Measurements from ENCODE around the gene ROPN1. TPM values are rescaled to one million over a fixed set of nuclear protein-coding genes. Genes with fewer than 3 reads are reported as not detected.
A peak's percentile ranks its signal among the peaks of the same experiment; 100 is the strongest.
"Not testable (repeated sequence)": the region's sequence is repeated elsewhere in the genome, so short reads cannot be mapped to it uniquely, and the experiment has no call there.

Gene ROPN1
- 0.21 TPM in 1 of 2 replicates, not detected in the other for total RNA-seq (2014; rRNA removed; shearing (Covaris generic))
- 0.10 TPM in 1 of 2 replicates, not detected in the other for polyA plus RNA-seq (2015; cell fraction: cytosol; rRNA removed)
- polyA plus RNA-seq (2015; cell fraction: nucleus; rRNA removed): not detected in 2 replicates

GRCh38 chr3:123991730-123992588, at the start of gene ROPN1:
Gene ROPN1, minus strand, starts transcription at chr3:123992124. Its CDS starts 11,643 bp downstream, at chr3:123980481.
- DNase-seq (ENCODE audit: low read depth): not testable (repeated sequence)

- no peak for DNase-seq (ENCODE audit: low read depth)
Observed at GRCh38 chr3:124041553-124041952, 49.6 kb upstream of the ROPN1 start.

GRCh38 chr3:124037326-124037725, 45.4 kb upstream of the ROPN1 start:
- DNase-seq (ENCODE audit: low read depth): peak; percentile 25

- DNase-seq (ENCODE audit: low read depth): not testable (repeated sequence)
Observed at GRCh38 chr3:124036214-124036613, 44.3 kb upstream of the ROPN1 start.

GRCh38 chr3:124035463-124036121, 43.7 kb upstream of the ROPN1 start:
- DNase-seq (ENCODE audit: low read depth): no peak

- DNase-seq (ENCODE audit: low read depth): no peak
Observed at GRCh38 chr3:124034844-124035152, 42.9 kb upstream of the ROPN1 start.

- DNase-seq (ENCODE audit: low read depth): peak; percentile 50
Observed at GRCh38 chr3:124034016-124034843, 42.3 kb upstream of the ROPN1 start.

- no peak for DNase-seq (ENCODE audit: low read depth)
Observed at GRCh38 chr3:124033360-124034015, 41.6 kb upstream of the ROPN1 start, which contains the start of gene KALRN. Gene KALRN, plus strand, starts transcription at chr3:124033369.

- DNase-seq (ENCODE audit: low read depth): peak; percentile 88
Observed at GRCh38 chr3:124032881-124033359, 41.0 kb upstream of the ROPN1 start.

GRCh38 chr3:124032311-124032880, 40.5 kb upstream of the ROPN1 start:
- DNase-seq (ENCODE audit: low read depth): no peak

GRCh38 chr3:124026516-124026915, 34.6 kb upstream of the ROPN1 start:
- DNase-seq (ENCODE audit: low read depth): no peak

- DNase-seq (ENCODE audit: low read depth): not testable (repeated sequence)
Observed at GRCh38 chr3:124023531-124023930, 31.6 kb upstream of the ROPN1 start.

- no peak for DNase-seq (ENCODE audit: low read depth)
Observed at GRCh38 chr3:124019291-124019690, 27.4 kb upstream of the ROPN1 start.

- peak; percentile 26 for DNase-seq (ENCODE audit: low read depth)
Observed at GRCh38 chr3:124017502-124017901, 25.6 kb upstream of the ROPN1 start.

- DNase-seq (ENCODE audit: low read depth): peak; percentile 71
Observed at GRCh38 chr3:124016483-124016882, 24.6 kb upstream of the ROPN1 start.

GRCh38 chr3:124014366-124014942, 22.5 kb upstream of the ROPN1 start:
- peak; percentile 64 for DNase-seq (ENCODE audit: low read depth)

- peak; percentile 27 for DNase-seq (ENCODE audit: low read depth)
Observed at GRCh38 chr3:124008321-124008720, 16.4 kb upstream of the ROPN1 start.

GRCh38 chr3:124007186-124007585, 15.3 kb upstream of the ROPN1 start:
- DNase-seq (ENCODE audit: low read depth): peak; percentile 47

- DNase-seq (ENCODE audit: low read depth): not testable (repeated sequence)
Observed at GRCh38 chr3:124002405-124003079, 10.6 kb upstream of the ROPN1 start.
